ENCODE results near the gene RAD51B.
"Not testable (repeated sequence)": the region's sequence is repeated elsewhere in the genome, so short reads cannot be mapped to it uniquely, and the experiment has no call there.

RAD51B gene

GRCh38 chr14:67949771-67950170 lies 130.2 kb downstream of the RAD51B start:
- DNase-seq (ENCODE audit: low read depth in 2 of 2): no peak

- DNase-seq (ENCODE audit: low read depth in 2 of 2): no peak
Measured at GRCh38 chr14:67950386-67950785, 130.8 kb downstream of the RAD51B start.

GRCh38 chr14:67951529-67952135 lies 132.1 kb downstream of the RAD51B start:
- no peak for DNase-seq (ENCODE audit: low read depth in 2 of 2)

- no peak for DNase-seq (ENCODE audit: low read depth in 2 of 2)
Measured at GRCh38 chr14:67952381-67952780, 132.8 kb downstream of the RAD51B start.

- DNase-seq (ENCODE audit: low read depth in 2 of 2): no peak
Measured at GRCh38 chr14:67952786-67953185, 133.2 kb downstream of the RAD51B start.

- DNase-seq (ENCODE audit: low read depth in 2 of 2): no peak
Measured at GRCh38 chr14:67955261-67955660, 135.7 kb downstream of the RAD51B start.

- no peak for DNase-seq (ENCODE audit: low read depth in 2 of 2)
Measured at GRCh38 chr14:67957946-67958345, 138.4 kb downstream of the RAD51B start.

GRCh38 chr14:67961676-67962075 lies 142.1 kb downstream of the RAD51B start:
- no peak for DNase-seq (ENCODE audit: low read depth in 2 of 2)

- DNase-seq (ENCODE audit: low read depth in 2 of 2): no peak
Measured at GRCh38 chr14:67962215-67962644, 142.7 kb downstream of the RAD51B start.

- DNase-seq (ENCODE audit: low read depth in 2 of 2): no peak
Measured at GRCh38 chr14:67963545-67963944, 144.0 kb downstream of the RAD51B start.

- DNase-seq (ENCODE audit: low read depth in 2 of 2): no peak
Measured at GRCh38 chr14:67963960-67964812, 144.6 kb downstream of the RAD51B start.

- no peak for DNase-seq (ENCODE audit: low read depth in 2 of 2)
Measured at GRCh38 chr14:67965696-67966095, 146.1 kb downstream of the RAD51B start.

GRCh38 chr14:67967206-67967605 lies 147.6 kb downstream of the RAD51B start:
- no peak for DNase-seq (ENCODE audit: low read depth in 2 of 2)

GRCh38 chr14:67967970-67968369 lies 148.4 kb downstream of the RAD51B start:
- not testable (repeated sequence) for DNase-seq (ENCODE audit: low read depth in 2 of 2)

GRCh38 chr14:67970923-67971322 lies 151.3 kb downstream of the RAD51B start:
- DNase-seq (ENCODE audit: low read depth in 2 of 2): no peak

- no peak for DNase-seq (ENCODE audit: low read depth in 2 of 2)
Measured at GRCh38 chr14:67971627-67972625, 152.3 kb downstream of the RAD51B start.

GRCh38 chr14:67973436-67973835 lies 153.9 kb downstream of the RAD51B start:
- no peak for DNase-seq (ENCODE audit: low read depth in 2 of 2)

GRCh38 chr14:67975470-67975869 lies 155.9 kb downstream of the RAD51B start:
- DNase-seq (ENCODE audit: low read depth in 2 of 2): no peak

- DNase-seq (ENCODE audit: low read depth in 2 of 2): no peak
Measured at GRCh38 chr14:67977434-67978034, 158.0 kb downstream of the RAD51B start.

GRCh38 chr14:67978749-67979148 lies 159.2 kb downstream of the RAD51B start:
- no peak for DNase-seq (ENCODE audit: low read depth in 2 of 2)
